Kidney glomerular epithelial cell (primary cell): ENCODE results near the gene CDC6.

ENCODE experiments used
- DNase-seq: peaks from one replicate; lab custom pipeline; 2025; lab: John Stamatoyannopoulos, UW

The CDC6 gene

GRCh38 chr17:40340880-40341807 lies 53.5 kb downstream of the CDC6 start:
- DNase-seq, result peak; percentile 40

GRCh38 chr17:40341808-40342503 lies 54.3 kb downstream of the CDC6 start:
- no peak for DNase-seq

- no peak for DNase-seq
These were observed 55.0 kb downstream of the CDC6 start for GRCh38 chr17:40342504-40343218.

- DNase-seq, result no peak
These were observed 55.8 kb downstream of the CDC6 start for GRCh38 chr17:40343219-40344119.

GRCh38 chr17:40344421-40345160 lies 56.9 kb downstream of the CDC6 start:
- DNase-seq, result peak; percentile 32

- peak; percentile 33 for DNase-seq
These were observed 57.7 kb downstream of the CDC6 start for GRCh38 chr17:40345161-40345993.

GRCh38 chr17:40345994-40346764 lies 58.5 kb downstream of the CDC6 start:
- no peak for DNase-seq

GRCh38 chr17:40346765-40347158 lies 59.1 kb downstream of the CDC6 start:
- no peak for DNase-seq

- no peak for DNase-seq
These were observed 59.8 kb downstream of the CDC6 start for GRCh38 chr17:40347319-40348135.

GRCh38 chr17:40348136-40348504 lies 60.4 kb downstream of the CDC6 start:
- DNase-seq, result no peak

GRCh38 chr17:40348562-40349476 lies 61.1 kb downstream of the CDC6 start:
- no peak for DNase-seq

- DNase-seq, result no peak
These were observed 61.8 kb downstream of the CDC6 start for GRCh38 chr17:40349477-40349894.

GRCh38 chr17:40349895-40350688 lies 62.4 kb downstream of the CDC6 start:
- no peak for DNase-seq

GRCh38 chr17:40350689-40351358 lies 63.1 kb downstream of the CDC6 start:
- DNase-seq, result no peak

GRCh38 chr17:40351359-40352236 lies 63.9 kb downstream of the CDC6 start:
- no peak for DNase-seq
